ENCODE measurements around the gene CYTH2. TPM values are rescaled to one million over a fixed set of nuclear protein-coding genes. Genes with fewer than 3 reads are reported as not detected.

Gene CYTH2
- total and polyA plus RNA-seq, 2 of the 8 experiments (the other 6 are each of a cell fraction or from before 2014, with no cell fraction given): 43.7 to 71.4 TPM

DNA sequence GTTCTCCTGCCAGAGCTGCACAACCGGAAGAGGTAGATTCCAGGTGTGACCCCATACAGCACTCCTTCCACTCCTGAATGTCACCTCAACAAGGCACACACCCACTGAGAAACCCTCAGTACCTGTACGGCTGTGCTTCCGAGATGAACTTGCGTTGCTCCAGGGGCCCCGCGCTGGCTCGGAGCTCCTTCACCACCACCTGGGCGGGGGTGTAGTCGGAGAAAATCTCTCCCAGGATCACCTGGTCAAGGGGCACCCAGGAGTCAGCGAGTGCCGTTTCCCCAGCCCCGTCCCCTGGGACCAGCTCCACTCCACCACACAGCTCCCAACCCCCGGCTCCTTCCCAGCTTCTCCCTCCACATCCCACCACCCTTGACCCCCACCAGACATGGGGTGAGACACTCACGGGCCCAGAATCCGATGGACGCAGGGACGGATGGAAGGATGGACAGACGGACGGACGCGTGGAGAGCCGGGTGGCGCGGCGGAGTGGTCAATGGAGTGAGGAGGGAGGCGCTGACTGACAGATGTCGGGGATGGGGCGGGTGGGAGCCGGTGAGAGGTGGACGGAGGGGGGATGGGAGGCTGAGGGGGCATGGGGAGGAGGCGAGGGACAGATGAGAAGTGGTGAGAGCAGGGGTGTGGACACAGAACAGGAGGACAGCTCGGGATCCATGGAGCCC, 39.7 kb downstream of the CYTH2 start (continued):
- no peak for TF ChIP-seq GABPA (IDR thresholded peaks at IDR 0.05; ENCODE audit: borderline replicate concordance, insufficient read depth, low read length)
